ENCODE measurements around the gene S100A16. TPM values are rescaled to one million over a fixed set of nuclear protein-coding genes. Genes with fewer than 3 reads are reported as not detected.

S100A16 gene
- total RNA-seq, 1 donor from 2014 or later, result 22.1 TPM

DNA sequence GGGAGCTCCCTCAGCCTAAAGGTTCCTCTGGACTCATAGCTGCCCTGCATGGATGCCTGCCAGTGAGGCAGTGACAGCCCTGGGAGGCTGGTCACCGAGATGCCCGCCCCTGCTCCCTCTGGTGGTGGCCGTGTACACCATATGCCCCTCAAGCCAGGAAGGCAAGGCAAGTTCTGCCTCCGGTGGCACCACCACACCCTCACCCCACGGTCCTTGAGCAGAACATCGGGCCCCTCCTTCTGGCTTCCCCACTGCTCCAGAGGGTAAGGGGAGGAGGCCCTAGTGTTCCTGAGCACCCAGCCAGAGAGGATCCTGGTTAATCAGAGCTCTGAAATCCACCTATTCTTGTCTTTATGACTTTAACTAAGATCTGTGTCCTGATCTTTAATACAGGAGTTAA is 4.7 kb upstream of the S100A16 start:
- TF ChIP-seq, protein P1, sequence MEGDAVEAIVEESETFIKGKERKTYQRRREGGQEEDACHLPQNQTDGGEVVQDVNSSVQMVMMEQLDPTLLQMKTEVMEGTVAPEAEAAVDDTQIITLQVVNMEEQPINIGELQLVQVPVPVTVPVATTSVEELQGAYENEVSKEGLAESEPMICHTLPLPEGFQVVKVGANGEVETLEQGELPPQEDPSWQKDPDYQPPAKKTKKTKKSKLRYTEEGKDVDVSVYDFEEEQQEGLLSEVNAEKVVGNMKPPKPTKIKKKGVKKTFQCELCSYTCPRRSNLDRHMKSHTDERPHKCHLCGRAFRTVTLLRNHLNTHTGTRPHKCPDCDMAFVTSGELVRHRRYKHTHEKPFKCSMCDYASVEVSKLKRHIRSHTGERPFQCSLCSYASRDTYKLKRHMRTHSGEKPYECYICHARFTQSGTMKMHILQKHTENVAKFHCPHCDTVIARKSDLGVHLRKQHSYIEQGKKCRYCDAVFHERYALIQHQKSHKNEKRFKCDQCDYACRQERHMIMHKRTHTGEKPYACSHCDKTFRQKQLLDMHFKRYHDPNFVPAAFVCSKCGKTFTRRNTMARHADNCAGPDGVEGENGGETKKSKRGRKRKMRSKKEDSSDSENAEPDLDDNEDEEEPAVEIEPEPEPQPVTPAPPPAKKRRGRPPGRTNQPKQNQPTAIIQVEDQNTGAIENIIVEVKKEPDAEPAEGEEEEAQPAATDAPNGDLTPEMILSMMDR (IDR thresholded peaks at IDR 0.05; ENCODE audit: unreplicated experiment), result no peak
- no peak for DNase-seq (ENCODE audit: low spot score in 2 of 2, unreplicated experiment in 2 of 2)
- Mint-ChIP-seq H3K9me3 (no peaks in the 10 kb centered on the region), H3K36me3 (peaks cover 22% of the 10 kb centered on the region), H3K27me3 (ENCODE audit: low read depth) (no peaks in the 10 kb centered on the region), H3K4me3 (no peak overlapping the region), H3K4me1 (peaks cover 30% of the 10 kb centered on the region), H3K27ac (no peak overlapping the region)

DNA sequence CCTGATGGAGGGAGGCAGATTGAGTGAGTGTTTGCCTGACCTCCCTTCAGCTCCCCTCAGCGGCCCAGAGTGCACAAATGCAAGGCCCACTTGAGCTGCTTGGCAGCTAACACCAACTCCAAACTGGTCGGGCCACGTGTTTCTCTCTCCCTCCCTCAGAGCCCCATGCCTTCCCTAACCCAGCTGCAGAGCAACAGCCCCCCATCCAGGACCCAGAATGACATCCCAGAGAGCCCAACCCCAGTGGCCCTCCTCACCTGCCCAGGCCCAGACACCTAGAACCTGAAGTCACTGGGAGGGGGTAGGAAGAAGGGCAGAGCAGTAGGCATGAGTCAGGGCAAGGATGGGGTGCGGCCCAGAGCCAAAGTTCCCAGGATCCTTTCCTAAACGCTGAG is 4.0 kb upstream of the S100A16 start:
- TF ChIP-seq, protein P1 (IDR thresholded peaks at IDR 0.05; ENCODE audit: unreplicated experiment), result no peak
- Mint-ChIP-seq H3K27me3 (ENCODE audit: low read depth) (no peaks in the 10 kb centered on the region), H3K4me1 (peaks cover 37% of the 10 kb centered on the region), H3K9me3 (no peaks in the 10 kb centered on the region), H3K4me3 (no peak overlapping the region), H3K27ac (no peak overlapping the region), H3K36me3 (peaks cover 18% of the 10 kb centered on the region)
- DNase-seq (ENCODE audit: low spot score in 2 of 2, unreplicated experiment in 2 of 2), result no peak

DNA sequence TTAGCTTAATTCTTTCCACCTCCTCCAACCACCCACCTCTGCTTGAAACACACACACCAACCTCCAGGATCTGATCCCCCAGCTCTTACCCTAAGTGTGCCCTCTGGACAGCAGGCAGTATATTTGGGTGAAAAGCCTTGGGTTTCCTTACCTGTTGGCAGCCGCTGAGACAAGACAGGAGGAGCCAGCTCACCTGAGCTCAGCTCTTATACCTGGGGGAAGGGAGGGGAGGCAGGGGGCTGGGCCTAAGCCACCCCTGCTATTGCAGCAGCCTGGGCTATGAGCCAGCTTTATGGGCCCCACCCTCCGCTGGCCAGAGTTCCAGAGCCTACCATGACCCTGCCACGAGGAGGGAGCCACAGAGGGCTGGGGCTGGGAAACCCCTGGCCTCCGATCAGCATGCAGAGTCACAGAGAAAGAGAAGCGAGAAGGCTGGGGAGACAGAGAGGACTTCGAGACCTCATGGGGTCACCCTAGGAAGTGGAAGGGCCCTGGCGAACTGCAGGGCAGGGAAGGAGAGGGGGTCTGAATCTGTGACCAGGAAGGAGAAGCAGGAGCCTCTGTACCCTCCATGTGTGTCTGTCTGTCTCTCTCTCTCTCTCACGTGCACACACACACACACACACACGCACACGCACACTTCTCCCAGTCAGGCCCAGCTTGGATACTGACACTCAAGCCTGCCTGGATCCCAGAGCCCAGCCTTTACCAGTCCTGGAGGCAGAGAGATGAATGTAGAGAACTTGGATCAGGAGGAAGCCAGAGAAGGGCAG is 3.4 kb upstream of the S100A16 start, which contains the start of gene S100A14:
TSS of gene S100A14 (minus strand) at position 182 of the 773 bp plus-strand sequence. CDS start 467 bp downstream, outside the sequence.
- H3K27me3 Mint-ChIP-seq (ENCODE audit: low read depth), result no peaks in the 10 kb centered on the region
- no peak for DNase-seq (ENCODE audit: low spot score in 2 of 2, unreplicated experiment in 2 of 2)
- peaks cover 18% of the 10 kb centered on the region for H3K36me3 Mint-ChIP-seq
- peaks cover 43% of the 10 kb centered on the region for H3K4me1 Mint-ChIP-seq
- H3K4me3 Mint-ChIP-seq, result no peak within 1 kb of the TSS
- TF ChIP-seq, protein P1 (IDR thresholded peaks at IDR 0.05; ENCODE audit: unreplicated experiment), result no peak
- no peaks in the 10 kb centered on the region for H3K9me3 Mint-ChIP-seq
- H3K27ac Mint-ChIP-seq, result peak within 1 kb of the TSS; percentile 58

DNA sequence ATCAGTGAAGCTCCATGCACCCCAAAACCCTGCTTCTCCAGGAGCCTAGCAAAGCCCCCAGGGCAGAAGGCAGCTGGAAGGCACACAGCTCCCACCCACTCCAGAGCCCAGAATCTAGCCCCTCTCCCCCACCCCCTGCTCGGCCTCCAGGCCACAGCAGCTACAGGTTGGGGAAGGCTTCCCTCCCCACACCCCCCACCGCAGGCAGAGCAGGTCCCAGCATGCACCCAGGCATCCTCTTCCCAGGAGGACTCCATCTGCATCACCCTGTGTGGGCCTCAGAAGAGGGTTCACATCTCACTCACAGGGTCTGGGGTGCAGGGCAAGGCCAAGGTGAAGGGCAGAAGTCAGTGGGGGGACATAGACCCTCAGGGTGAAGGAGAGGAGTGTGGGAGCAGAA is 2.5 kb upstream of the S100A16 start:
- DNase-seq (ENCODE audit: low spot score in 2 of 2, unreplicated experiment in 2 of 2), result no peak
- Mint-ChIP-seq H3K27ac (no peak overlapping the region), H3K27me3 (ENCODE audit: low read depth) (no peaks in the 10 kb centered on the region), H3K4me1 (peaks cover 51% of the 10 kb centered on the region), H3K36me3 (peaks cover 14% of the 10 kb centered on the region), H3K4me3 (no peak overlapping the region), H3K9me3 (no peaks in the 10 kb centered on the region)
- TF ChIP-seq, protein P1 (IDR thresholded peaks at IDR 0.05; ENCODE audit: unreplicated experiment), result no peak

DNA sequence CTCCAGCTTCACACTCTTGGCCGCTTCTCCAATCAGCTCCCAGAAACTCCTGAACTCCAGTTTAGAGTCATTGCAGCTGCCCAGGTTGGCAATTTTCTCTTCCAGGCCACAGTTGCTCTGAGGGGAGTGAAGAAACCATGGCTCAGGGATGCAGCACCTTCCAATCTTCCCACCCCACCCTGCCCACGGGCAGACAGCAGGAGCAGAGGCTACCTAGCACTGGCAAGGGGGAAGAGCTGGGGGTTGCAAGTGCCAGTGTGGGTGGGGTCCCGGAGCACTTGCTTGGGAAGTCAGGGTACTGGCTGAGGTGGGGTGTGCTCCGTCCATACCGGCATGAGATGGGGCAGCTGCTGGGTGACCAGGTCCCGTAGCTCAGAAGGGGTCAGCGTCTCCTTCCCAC is 2.0 kb upstream of the S100A16 start:
- Mint-ChIP-seq H3K4me3 (no peak overlapping the region), H3K9me3 (no peaks in the 10 kb centered on the region), H3K27me3 (ENCODE audit: low read depth) (no peaks in the 10 kb centered on the region), H3K27ac (no peak overlapping the region), H3K4me1 (peaks cover 56% of the 10 kb centered on the region), H3K36me3 (peaks cover 11% of the 10 kb centered on the region)
- TF ChIP-seq, protein P1 (IDR thresholded peaks at IDR 0.05; ENCODE audit: unreplicated experiment), result no peak
- DNase-seq (ENCODE audit: low spot score in 2 of 2, unreplicated experiment in 2 of 2), result no peak
